GM20000 (cell line): Measurements from ENCODE around the gene ZNF672.
"Not testable (repeated sequence)": the region's sequence is repeated elsewhere in the genome, so short reads cannot be mapped to it uniquely, and the experiment has no call there.

Source experiments
- DNase-seq: peaks from one replicate; pipeline ENCODE4 v3.0.0; 2012; ENCODE audit warnings: low spot score
- CTCF ChIP-seq: IDR thresholded peaks from 2 replicates; pipeline ENCODE4 v1.5.1; 2012; ENCODE audit warnings: mild to moderate bottlenecking, control low read depth; ENCODE audit errors: extremely low read depth, missing control alignments

ZNF672 gene

GRCh38 chr1:248885646-248886045 is 47.6 kb downstream of the ZNF672 start:
- no peak for TF ChIP-seq CTCF
- DNase-seq, result no peak

GRCh38 chr1:248886237-248886895 is 48.3 kb downstream of the ZNF672 start:
- no peak for DNase-seq

GRCh38 chr1:248889914-248890243 is 51.9 kb downstream of the ZNF672 start:
- not testable (repeated sequence) for DNase-seq

More at GRCh38 chr1:248886237-248886895, 48.3 kb downstream of the ZNF672 start:
- no peak for TF ChIP-seq CTCF

- no peak for DNase-seq
- TF ChIP-seq CTCF, result no peak
Observed at GRCh38 chr1:248890549-248891498, 52.8 kb downstream of the ZNF672 start.

GRCh38 chr1:248891758-248892157 is 53.7 kb downstream of the ZNF672 start:
- TF ChIP-seq CTCF, result no peak
- DNase-seq, result no peak

GRCh38 chr1:248892590-248892989 is 54.6 kb downstream of the ZNF672 start:
- no peak for DNase-seq
- no peak for TF ChIP-seq CTCF

GRCh38 chr1:248894837-248895236 is 56.8 kb downstream of the ZNF672 start:
- TF ChIP-seq CTCF, result no peak
- no peak for DNase-seq
